NT2/D1 (cell line): ENCODE measurements around the gene RELCH.

ENCODE experiments used
- DNase-seq: peaks from one replicate; pipeline ENCODE4 v3.0.0-alpha.2; 2011; ENCODE audit warnings: low read depth, low spot score
- H3K27me3 ChIP-seq: 2 replicates; pipeline ENCODE4 v1.6.0; 2011; ENCODE audit warnings: mild to moderate bottlenecking; ENCODE audit not compliant: insufficient read length, insufficient read depth
- H3K36me3 ChIP-seq: 2 replicates; pipeline ENCODE4 v1.6.1; 2011; ENCODE audit warnings: mild to moderate bottlenecking, low read length, mixed read lengths; ENCODE audit not compliant: insufficient read depth, insufficient read length
- H3K4me1 ChIP-seq: 2 replicates; pipeline ENCODE4 v1.5.1; 2011; ENCODE audit not compliant: insufficient read depth, insufficient read length
- H3K4me3 ChIP-seq: 2 replicates; pipeline ENCODE4 v1.5.1; 2011; ENCODE audit warnings: low read depth; ENCODE audit not compliant: insufficient read length
- H3K9ac ChIP-seq: 2 replicates; pipeline ENCODE4 v1.6.0; 2011; ENCODE audit warnings: low read depth; ENCODE audit not compliant: insufficient read length
- H3K9me3 ChIP-seq: 2 replicates; pipeline ENCODE4 v1.5.1; 2011; ENCODE audit warnings: mild to moderate bottlenecking, low read length; ENCODE audit not compliant: insufficient read depth
- SUZ12 ChIP-seq: IDR thresholded peaks from 2 replicates; pipeline ENCODE4 v1.6.1; 2011; ENCODE audit not compliant: insufficient read length, insufficient read depth; ENCODE audit errors: extremely low read depth
- YY1 ChIP-seq: IDR thresholded peaks from 2 replicates; pipeline ENCODE4 v1.6.1; 2011; ENCODE audit not compliant: insufficient read length, insufficient read depth
- ZNF274 ChIP-seq: IDR thresholded peaks from 2 replicates; pipeline ENCODE4 v1.6.1; 2011; ENCODE audit warnings: mild to moderate bottlenecking, low read depth, low read length

The RELCH gene

GRCh38 chr18:62186774-62187542, at the start of gene RELCH, which contains the start of gene PIGN:
Gene RELCH, plus strand, starts transcription at chr18:62187255. Its CDS starts 251 bp downstream, at chr18:62187506.
Gene PIGN, minus strand, starts transcription at chr18:62187056. Its CDS starts 25,703 bp downstream, at chr18:62161353.
- Histone ChIP-seq H3K4me1 (no peaks in the 10 kb centered on the region), H3K9me3 (no peaks in the 10 kb centered on the region)

GRCh38 chr18:62138461-62139235, 48.4 kb upstream of the RELCH start:
- Histone ChIP-seq H3K4me3 (no peak overlapping the region), H3K9me3 (no peaks in the 10 kb centered on the region), H3K9ac (no peak overlapping the region), H3K4me1 (no peaks in the 10 kb centered on the region), H3K36me3 (peaks cover 12% of the 10 kb centered on the region), H3K27me3 (no peaks in the 10 kb centered on the region)
- no peak for TF ChIP-seq SUZ12
- TF ChIP-seq ZNF274: no peak
- no peak for TF ChIP-seq YY1
- no peak for DNase-seq

More at GRCh38 chr18:62186774-62187542, at the start of gene RELCH, which contains the start of gene PIGN:
- H3K9ac ChIP-seq: peak within 1 kb of the TSS; percentile 97
- no peaks in the 10 kb centered on the region for H3K27me3 ChIP-seq
- DNase-seq: peak; percentile 87
- peak within 1 kb of the TSS; percentile 92 for H3K4me3 ChIP-seq
- TF ChIP-seq ZNF274 (no peak), YY1 (peak; percentile 58), SUZ12 (no peak)
- peaks cover 6% of the 10 kb centered on the region for H3K36me3 ChIP-seq

- Histone ChIP-seq H3K9ac (no peak overlapping the region), H3K27me3 (no peaks in the 10 kb centered on the region), H3K4me1 (no peaks in the 10 kb centered on the region), H3K9me3 (no peaks in the 10 kb centered on the region), H3K4me3 (no peak overlapping the region), H3K36me3 (peaks cover 20% of the 10 kb centered on the region)
- no peak for DNase-seq
- TF ChIP-seq YY1 (no peak), ZNF274 (no peak), SUZ12 (no peak)
Observed at GRCh38 chr18:62140259-62140658, 46.8 kb upstream of the RELCH start.

GRCh38 chr18:62144338-62144737, 42.7 kb upstream of the RELCH start:
- Histone ChIP-seq H3K36me3 (peaks cover 13% of the 10 kb centered on the region), H3K27me3 (no peaks in the 10 kb centered on the region), H3K9ac (no peak overlapping the region), H3K4me3 (no peak overlapping the region), H3K9me3 (no peaks in the 10 kb centered on the region), H3K4me1 (no peaks in the 10 kb centered on the region)
- no peak for DNase-seq
- TF ChIP-seq ZNF274: no peak

GRCh38 chr18:62151068-62151771, 35.8 kb upstream of the RELCH start:
- TF ChIP-seq YY1 (no peak), SUZ12 (no peak), ZNF274 (no peak)
- no peak overlapping the region for H3K4me3 ChIP-seq
- no peaks in the 10 kb centered on the region for H3K9me3 ChIP-seq

GRCh38 chr18:62152844-62153243, 34.2 kb upstream of the RELCH start:
- TF ChIP-seq SUZ12 (no peak), YY1 (no peak), ZNF274 (no peak)
- H3K36me3 ChIP-seq: no peaks in the 10 kb centered on the region
- H3K9me3 ChIP-seq: no peaks in the 10 kb centered on the region
- H3K27me3 ChIP-seq: no peaks in the 10 kb centered on the region
- H3K9ac ChIP-seq: no peak overlapping the region
- no peak overlapping the region for H3K4me3 ChIP-seq
- DNase-seq: no peak
- no peaks in the 10 kb centered on the region for H3K4me1 ChIP-seq

More at GRCh38 chr18:62151068-62151771, 35.8 kb upstream of the RELCH start:
- DNase-seq: no peak
- H3K9ac ChIP-seq: no peak overlapping the region
- H3K27me3 ChIP-seq: no peaks in the 10 kb centered on the region
- H3K4me1 ChIP-seq: no peaks in the 10 kb centered on the region
- no peaks in the 10 kb centered on the region for H3K36me3 ChIP-seq
